Stimulated activated naive CD8-positive, alpha-beta T cell treated with anti-CD3 and anti-CD28 coated beads, Interleukin-15, Interleukin-2, amounts not matched to agents 100 ng/mL and 50 ng/mL, for 24 hours (primary cell): ENCODE measurements around the gene DNAJC5G.
"Not testable (repeated sequence)": the region's sequence is repeated elsewhere in the genome, so short reads cannot be mapped to it uniquely, and the experiment has no call there.

ENCODE experiments used
- H3K27ac Mint-ChIP-seq: one replicate; pipeline ENCODE4 v1.8.0; 2021; ENCODE audit warnings: mild to moderate bottlenecking, mixed read lengths
- H3K27me3 Mint-ChIP-seq: one replicate; pipeline ENCODE4 v1.8.0; 2021; ENCODE audit warnings: mixed read lengths
- H3K36me3 Mint-ChIP-seq: one replicate; pipeline ENCODE4 v1.8.0; 2021; ENCODE audit warnings: low read depth, mixed read lengths
- H3K4me1 Mint-ChIP-seq: one replicate; pipeline ENCODE4 v1.8.0; 2021; ENCODE audit warnings: low read depth, mixed read lengths
- H3K4me3 Mint-ChIP-seq: one replicate; pipeline ENCODE4 v1.8.0; 2021; ENCODE audit warnings: mild to moderate bottlenecking, mixed read lengths
- H3K9me3 Mint-ChIP-seq: one replicate; pipeline ENCODE4 v1.8.0; 2021; ENCODE audit warnings: mixed read lengths

DNAJC5G gene

DNA sequence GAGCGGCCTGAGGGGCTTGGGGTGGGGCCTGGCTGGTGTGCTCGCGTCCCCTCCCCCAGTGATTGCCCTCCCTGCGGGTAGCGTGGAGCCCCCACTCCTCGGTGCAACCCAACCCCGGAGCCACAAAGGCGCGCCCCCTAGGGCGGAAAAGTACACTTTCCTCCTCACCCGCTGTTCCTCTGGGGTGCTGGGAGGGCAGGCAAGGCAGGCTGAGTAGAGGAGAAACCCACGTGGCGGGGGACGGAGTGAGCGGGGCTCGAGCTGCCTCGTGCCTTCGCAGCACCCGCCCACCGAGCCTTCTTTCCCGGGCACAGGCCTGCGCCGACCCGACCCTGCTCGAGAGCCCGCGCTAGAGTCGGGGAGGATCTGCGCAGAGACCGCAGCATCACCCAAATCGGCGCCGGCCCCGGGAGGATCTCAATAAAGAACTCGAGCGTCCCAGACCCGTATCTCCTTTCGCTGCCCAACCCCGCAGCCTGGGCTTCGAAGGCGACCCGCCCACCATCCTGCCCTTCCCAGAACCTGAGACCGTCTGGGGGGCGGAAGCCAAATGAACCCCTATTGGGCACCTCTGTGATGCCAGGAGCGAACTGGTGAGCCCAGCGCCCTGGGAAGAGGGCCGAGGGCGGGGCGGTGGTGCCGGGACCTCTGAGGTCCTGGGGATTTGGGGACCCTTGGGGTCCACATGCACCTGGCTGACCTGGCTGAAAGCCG, 31.5 kb downstream of the DNAJC5G start:
- Mint-ChIP-seq H3K36me3 (peaks cover 19% of the 10 kb centered on the region), H3K4me1 (peaks cover 13% of the 10 kb centered on the region), H3K27me3 (peaks cover 20% of the 10 kb centered on the region), H3K9me3 (no peaks in the 10 kb centered on the region), H3K27ac (no peak overlapping the region), H3K4me3 (peak overlapping the region; percentile 41)

DNA sequence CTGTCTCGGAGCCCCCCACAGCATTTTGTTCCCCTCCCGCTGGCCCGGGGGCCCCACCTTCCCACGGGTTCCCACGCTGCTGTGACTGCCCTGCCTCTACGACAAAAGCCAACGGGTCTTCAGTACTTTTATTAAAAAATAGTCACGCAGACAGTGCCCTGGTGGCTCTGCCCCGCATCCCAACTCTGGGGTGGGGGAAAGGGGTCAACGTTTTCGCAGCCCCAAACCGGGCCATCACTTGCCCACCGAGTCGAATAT, 32.0 kb downstream of the DNAJC5G start:
- Mint-ChIP-seq H3K27me3 (peaks cover 20% of the 10 kb centered on the region), H3K4me3 (peak overlapping the region; percentile 35), H3K27ac (no peak overlapping the region), H3K4me1 (peaks cover 13% of the 10 kb centered on the region), H3K9me3 (no peaks in the 10 kb centered on the region), H3K36me3 (peaks cover 21% of the 10 kb centered on the region)

DNA sequence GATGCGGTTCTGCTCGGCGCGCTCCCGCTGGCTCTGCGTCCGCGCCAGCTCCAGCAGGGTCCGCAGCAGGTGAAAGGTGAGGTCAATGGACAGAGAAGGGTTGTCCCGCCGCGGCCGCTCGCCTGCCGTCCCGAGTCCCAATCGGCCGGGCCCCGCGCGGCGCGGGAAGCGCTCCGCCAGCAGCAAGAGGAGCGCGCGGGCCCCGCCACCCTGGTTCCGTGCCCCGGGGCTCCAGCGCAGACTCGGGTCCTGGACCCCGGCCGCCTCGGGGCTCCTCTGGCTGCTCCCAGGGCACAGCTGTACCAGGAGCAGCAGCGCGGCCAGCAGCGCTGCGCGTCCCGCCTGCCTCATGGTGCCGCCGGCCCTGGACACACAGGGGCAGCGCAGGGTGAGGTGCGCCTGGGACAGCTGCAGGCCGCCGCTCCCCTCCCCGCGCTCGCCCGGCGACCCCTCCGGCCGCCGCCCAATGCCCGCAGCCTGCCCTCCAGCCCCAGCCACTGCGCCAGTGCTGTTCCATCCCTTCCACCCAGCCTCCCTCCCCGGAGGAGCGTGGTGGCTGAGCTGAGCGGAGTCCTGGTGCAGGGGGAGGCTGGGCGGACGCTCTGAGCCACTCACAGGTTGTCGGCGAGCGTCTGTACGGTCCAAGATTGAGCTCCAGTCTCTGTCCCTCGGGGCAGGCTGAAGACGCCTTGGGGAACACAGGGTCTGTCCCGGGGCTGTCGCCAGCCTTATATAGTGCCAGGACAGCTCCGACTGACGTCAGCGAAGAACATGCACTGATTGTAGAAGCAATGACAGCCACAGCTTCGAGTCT, 32.5 kb downstream of the DNAJC5G start:
- Mint-ChIP-seq H3K4me1 (peaks cover 11% of the 10 kb centered on the region), H3K36me3 (peaks cover 24% of the 10 kb centered on the region), H3K27ac (no peak overlapping the region), H3K27me3 (peaks cover 20% of the 10 kb centered on the region), H3K4me3 (peak overlapping the region; percentile 35), H3K9me3 (no peaks in the 10 kb centered on the region)

DNA sequence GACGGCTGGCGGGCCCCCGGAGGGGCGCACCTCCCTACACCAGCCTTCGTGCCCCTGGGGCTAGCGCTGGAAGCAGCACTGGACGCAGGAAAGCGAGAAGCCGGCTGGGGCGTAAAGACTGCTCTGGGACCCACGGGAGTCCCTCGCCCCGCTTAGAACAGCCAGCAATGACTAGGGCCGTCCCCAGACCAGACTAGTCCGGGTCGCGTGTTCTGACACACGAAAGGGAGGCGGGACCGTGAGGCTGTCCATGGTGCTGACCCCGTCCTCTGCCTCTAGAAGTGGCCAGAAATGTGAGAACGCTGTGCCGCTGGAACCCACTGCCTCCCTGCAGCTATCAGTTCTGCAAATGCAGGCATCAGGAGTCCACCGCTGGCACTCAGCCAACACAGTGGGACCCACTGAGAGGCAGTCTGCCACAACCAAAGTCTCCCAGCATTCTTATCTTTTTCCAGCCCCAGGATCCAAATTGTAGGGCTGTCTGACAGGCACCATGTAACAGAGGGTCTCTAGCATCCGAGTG, 33.2 kb downstream of the DNAJC5G start, which contains the start of gene UCN:
Gene UCN, minus strand, starts transcription at position 87 of the 523 bp plus-strand sequence. CDS start 550 bp downstream, outside the sequence.
- H3K36me3 Mint-ChIP-seq = peaks cover 24% of the 10 kb centered on the region
- H3K9me3 Mint-ChIP-seq = no peaks in the 10 kb centered on the region
- H3K27me3 Mint-ChIP-seq = peaks cover 20% of the 10 kb centered on the region
- peaks cover 7% of the 10 kb centered on the region for H3K4me1 Mint-ChIP-seq
- no peak within 1 kb of the TSS for H3K27ac Mint-ChIP-seq
- peak within 1 kb of the TSS; percentile 35 for H3K4me3 Mint-ChIP-seq

DNA sequence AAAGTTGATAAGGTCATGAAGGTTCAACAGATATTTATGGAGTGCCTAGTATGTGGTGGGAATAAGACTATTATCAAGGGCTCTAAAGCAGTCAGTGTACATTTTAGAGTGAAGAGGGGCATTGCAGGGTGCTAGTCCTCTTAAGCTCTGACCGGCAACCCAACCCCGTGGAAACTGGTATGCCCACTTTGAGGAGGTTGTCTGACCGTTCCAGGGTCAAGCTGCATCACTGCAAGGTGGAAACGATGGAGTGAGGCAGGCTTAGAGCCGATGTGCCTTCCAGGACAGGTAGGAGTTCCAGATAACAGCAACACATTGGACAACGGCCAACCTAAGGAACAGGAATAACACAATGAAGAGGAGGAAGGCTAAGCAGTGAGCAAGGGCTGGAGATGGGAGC, 34.4 kb downstream of the DNAJC5G start:
- no peak overlapping the region for H3K4me3 Mint-ChIP-seq

DNA sequence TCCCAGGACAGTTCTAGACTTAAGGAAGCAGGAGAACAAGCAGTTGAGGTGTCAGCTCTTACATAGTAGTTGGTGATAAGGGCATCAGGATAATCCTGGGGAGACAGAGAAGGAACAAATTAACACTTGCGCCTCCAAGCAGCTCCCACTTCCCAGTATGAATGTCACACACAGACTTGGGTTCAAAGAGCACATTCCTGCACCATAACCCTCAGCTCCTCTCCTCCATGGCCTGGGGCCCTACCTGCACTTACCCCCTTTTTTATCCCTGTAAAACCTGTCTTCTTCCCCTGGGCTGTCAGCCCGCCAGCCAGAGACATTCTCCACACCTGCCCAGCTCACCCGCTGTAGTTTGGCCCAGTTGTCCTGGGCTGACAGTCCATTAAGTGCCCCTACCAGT, 36.9 kb downstream of the DNAJC5G start:
- H3K4me1 Mint-ChIP-seq = peaks cover 2% of the 10 kb centered on the region
- H3K4me3 Mint-ChIP-seq = no peak overlapping the region
- peaks cover 2% of the 10 kb centered on the region for H3K27me3 Mint-ChIP-seq
- no peaks in the 10 kb centered on the region for H3K9me3 Mint-ChIP-seq
- H3K27ac Mint-ChIP-seq = no peak overlapping the region
- peaks cover 24% of the 10 kb centered on the region for H3K36me3 Mint-ChIP-seq

More for the DNA sequence above, 34.4 kb downstream of the DNAJC5G start:
- H3K36me3 Mint-ChIP-seq = peaks cover 24% of the 10 kb centered on the region
- H3K27ac Mint-ChIP-seq = no peak overlapping the region
- peaks cover 15% of the 10 kb centered on the region for H3K27me3 Mint-ChIP-seq
- peaks cover 7% of the 10 kb centered on the region for H3K4me1 Mint-ChIP-seq
- H3K9me3 Mint-ChIP-seq = no peaks in the 10 kb centered on the region

DNA sequence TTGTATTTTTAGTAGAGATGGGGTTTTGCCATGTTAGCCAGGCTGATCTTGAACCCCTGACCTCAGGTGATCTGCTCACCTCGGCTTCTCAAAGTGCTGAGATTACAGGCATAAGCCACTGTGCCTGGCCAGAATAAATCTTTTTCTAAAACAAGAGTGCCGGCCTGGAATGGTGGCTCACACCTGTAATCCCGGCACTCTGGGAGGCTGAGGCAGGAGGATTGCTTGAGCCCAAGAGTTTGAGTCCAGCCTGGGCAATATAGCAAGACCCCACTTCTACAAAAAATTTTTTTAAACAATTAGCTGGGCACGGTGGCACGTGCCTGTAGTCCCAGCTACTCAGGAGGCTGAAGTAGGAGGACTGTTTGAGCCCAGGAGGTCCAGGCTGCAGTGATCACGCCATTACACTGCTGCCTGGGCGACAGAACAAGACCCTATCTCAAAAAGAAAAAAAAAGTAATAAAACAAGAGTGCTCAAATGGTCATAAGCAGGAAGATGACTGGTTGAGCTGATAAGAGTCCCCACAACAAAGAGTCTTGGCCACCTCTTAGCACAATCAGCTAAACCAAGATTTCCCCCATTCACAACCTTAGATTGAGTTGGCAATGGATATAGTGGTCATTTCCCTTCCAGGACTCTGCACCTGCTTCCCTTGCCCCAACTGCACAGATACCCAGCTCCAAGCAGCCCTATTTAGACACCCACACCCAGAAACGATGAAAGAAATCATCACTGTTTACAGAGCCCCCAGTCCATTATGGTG, 38.8 kb downstream of the DNAJC5G start:
- Mint-ChIP-seq H3K27ac (no peak overlapping the region), H3K4me3 (no peak overlapping the region), H3K9me3 (no peaks in the 10 kb centered on the region), H3K36me3 (peaks cover 19% of the 10 kb centered on the region), H3K4me1 (no peaks in the 10 kb centered on the region), H3K27me3 (no peaks in the 10 kb centered on the region)

DNA sequence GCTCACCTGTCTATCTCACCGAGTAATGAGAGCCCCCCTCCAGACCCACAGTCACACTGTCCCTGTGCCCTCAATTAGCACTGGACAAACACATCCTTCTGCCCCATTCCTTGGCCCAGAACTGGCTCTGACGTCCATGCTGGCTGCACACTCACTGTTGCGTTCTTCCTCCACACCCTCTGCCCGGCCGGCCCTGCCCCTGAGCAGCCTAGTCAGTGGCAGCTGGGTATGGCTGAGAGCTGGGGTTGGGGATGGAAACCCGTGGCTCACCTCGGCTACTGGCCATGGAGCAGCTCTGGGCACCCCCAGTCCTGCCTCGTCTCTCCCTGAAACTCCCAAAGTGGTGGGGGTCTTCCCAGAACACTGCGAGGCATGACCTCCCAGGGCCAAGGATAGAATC, 39.5 kb downstream of the DNAJC5G start:
- H3K4me1 Mint-ChIP-seq = no peaks in the 10 kb centered on the region
- H3K27me3 Mint-ChIP-seq = no peaks in the 10 kb centered on the region
- peaks cover 15% of the 10 kb centered on the region for H3K36me3 Mint-ChIP-seq
- H3K27ac Mint-ChIP-seq = no peak overlapping the region
- H3K9me3 Mint-ChIP-seq = no peaks in the 10 kb centered on the region
- no peak overlapping the region for H3K4me3 Mint-ChIP-seq

DNA sequence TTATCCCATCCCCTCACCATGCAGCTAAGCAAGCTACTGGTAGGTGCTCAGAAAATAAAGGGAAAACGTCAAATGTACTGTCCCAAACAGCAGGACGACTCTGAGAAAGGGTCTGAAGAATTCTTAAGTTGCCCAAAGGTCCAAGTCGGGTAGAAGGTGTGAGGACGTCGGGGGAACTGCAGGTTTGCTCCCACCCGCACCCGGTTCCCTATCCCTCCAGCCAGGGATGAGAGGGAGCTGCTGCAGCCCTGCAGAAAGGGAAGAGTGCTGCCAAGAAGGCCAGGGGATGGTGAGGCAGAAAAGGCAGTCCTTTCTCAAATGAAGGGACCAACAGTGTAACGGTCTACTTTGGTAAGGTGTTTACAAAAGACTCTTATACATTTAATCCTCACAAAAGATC, 39.9 kb downstream of the DNAJC5G start:
- no peak overlapping the region for H3K4me3 Mint-ChIP-seq
- no peaks in the 10 kb centered on the region for H3K9me3 Mint-ChIP-seq
- no peaks in the 10 kb centered on the region for H3K4me1 Mint-ChIP-seq
- H3K36me3 Mint-ChIP-seq = peaks cover 12% of the 10 kb centered on the region
- H3K27me3 Mint-ChIP-seq = no peaks in the 10 kb centered on the region
- no peak overlapping the region for H3K27ac Mint-ChIP-seq

DNA sequence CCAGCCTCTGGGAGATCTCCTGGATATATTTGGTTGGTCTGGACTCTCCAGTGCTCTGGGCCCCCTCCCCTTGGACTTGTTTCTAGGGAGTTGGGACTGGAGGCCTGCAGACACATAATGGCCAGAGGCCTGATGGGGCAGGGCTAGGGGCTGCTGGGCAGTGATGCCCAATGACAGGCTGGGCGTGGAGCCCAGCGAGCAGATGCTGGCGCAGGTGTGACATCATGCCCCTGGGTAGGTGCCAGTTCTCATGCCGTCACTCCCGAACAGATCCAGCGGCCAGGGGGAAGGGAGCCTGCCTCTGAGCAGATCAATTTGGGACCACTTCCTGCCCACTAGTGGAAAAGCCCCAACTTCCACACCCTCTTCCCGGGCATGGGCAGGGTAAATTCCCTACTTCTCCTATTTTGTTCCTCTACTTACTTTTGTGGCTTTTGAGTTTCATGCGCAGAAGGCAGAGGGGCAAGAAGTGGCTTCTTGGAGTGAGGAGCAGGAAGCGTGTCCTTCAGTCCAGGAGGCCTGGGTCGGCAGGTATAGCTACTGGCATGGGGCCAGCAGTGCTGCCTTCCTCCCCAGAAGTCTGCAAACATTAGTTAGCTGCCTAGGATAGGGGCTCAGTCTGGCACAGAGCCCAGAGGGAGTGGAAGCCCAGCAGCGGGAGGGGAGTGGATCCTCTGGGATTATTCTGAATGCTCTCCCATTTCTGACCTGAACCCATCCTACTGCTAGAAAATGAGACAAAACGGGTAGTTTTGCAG, 41.6 kb downstream of the DNAJC5G start:
- no peak overlapping the region for H3K27ac Mint-ChIP-seq

DNA sequence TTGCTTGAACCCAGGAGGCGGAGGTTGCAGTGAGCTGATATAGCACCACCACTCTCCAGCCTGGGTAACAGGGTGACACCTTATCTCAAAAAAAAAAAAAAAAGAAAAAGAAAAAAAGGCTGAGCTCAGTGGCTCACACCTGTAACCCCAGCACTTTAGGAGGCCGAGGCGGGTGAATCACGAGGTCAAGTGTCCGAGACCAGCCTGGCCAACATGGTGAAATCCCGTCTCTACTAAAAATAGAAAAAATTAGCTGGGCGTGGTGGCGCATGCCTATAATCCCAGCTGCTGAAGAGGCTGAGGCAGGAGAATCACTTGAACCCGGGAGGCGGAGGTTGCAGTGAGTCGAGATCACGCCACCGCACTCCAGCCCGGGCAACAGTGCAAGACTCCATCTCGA, 44.6 kb downstream of the DNAJC5G start:
- H3K36me3 Mint-ChIP-seq, H3K27ac Mint-ChIP-seq, H3K4me3 Mint-ChIP-seq, H3K27me3 Mint-ChIP-seq, H3K9me3 Mint-ChIP-seq: not testable (repeated sequence)
- H3K4me1 Mint-ChIP-seq = peaks cover 25% of the 10 kb centered on the region

More for the DNA sequence above, 41.6 kb downstream of the DNAJC5G start:
- H3K4me3 Mint-ChIP-seq = no peak overlapping the region
- peaks cover 9% of the 10 kb centered on the region for H3K36me3 Mint-ChIP-seq
- H3K9me3 Mint-ChIP-seq = no peaks in the 10 kb centered on the region
- peaks cover 9% of the 10 kb centered on the region for H3K4me1 Mint-ChIP-seq
- H3K27me3 Mint-ChIP-seq = no peaks in the 10 kb centered on the region

DNA sequence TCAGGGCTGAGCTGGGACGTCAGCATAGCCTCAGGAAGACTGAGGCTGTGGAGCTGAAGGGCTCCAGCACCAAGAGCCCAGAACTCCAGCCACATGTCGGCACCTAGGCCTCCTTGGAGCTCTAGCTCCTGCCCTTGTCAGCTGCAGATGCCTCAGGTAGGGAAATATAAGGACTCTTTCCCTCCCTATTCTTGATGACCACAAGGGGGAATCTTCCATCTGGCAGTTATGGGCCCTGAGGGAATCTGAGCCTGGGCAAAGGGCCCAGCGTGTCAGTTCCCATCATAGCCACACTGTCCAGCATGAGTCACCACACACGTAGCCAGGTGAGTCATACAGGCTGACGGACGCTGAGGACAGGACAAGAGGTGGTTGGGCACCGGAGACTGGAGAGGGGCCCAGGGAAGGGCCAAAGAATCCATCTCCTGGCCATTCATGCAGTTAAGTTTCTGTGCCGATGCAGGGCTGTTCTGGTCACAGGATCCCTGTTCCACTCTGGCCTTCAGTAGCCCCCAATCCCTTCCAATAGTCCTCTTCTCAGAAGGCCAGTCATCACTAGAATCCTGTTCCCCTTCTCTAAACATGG, 45.8 kb downstream of the DNAJC5G start:
- H3K36me3 Mint-ChIP-seq = peaks cover 10% of the 10 kb centered on the region
- no peak overlapping the region for H3K27ac Mint-ChIP-seq
- peak overlapping the region; percentile 100 for H3K4me3 Mint-ChIP-seq
- no peaks in the 10 kb centered on the region for H3K9me3 Mint-ChIP-seq
- peaks cover 25% of the 10 kb centered on the region for H3K4me1 Mint-ChIP-seq
- no peaks in the 10 kb centered on the region for H3K27me3 Mint-ChIP-seq

DNA sequence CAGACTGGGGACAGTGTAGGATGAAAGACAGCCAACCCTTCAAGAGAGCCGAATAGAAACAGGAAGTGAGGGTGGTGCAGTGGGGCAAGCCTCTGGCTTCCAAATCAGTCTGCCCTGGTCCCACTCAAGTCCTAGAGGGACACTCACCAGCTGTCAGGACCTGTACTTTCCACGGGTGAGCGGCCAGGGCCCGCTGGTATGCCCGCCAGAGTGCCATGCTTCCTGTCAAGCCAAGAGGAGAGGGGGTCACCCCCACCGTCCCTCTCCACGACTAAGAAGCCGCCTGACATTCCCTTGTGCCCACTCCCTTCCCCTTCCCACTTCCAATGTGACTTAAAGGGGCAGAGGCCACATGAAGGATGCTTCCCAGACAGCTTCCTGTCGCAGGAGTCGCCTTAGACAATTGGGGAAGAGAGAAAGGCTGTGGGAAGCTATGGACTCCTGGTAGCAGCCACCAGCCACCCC, 47.1 kb downstream of the DNAJC5G start:
- Mint-ChIP-seq H3K27me3 (no peaks in the 10 kb centered on the region), H3K9me3 (no peaks in the 10 kb centered on the region), H3K36me3 (peaks cover 22% of the 10 kb centered on the region), H3K4me3 (peak overlapping the region; percentile 100), H3K4me1 (peaks cover 25% of the 10 kb centered on the region), H3K27ac (peak overlapping the region; percentile 99)
